ENCODE data around the gene TNS1. TPM values are rescaled to one million over a fixed set of nuclear protein-coding genes. Genes with fewer than 3 reads are reported as not detected.
A peak's percentile ranks its signal among the peaks of the same experiment; 100 is the strongest.

The TNS1 gene
- total RNA-seq, 1 donor from 2014 or later = 59.2 TPM

GRCh38 chr2:217945530-217945929 is 57.3 kb downstream of the TNS1 start:
- no peak for DNase-seq (ENCODE audit: extremely low spot score, unreplicated experiment)
- Mint-ChIP-seq H3K27me3 (no peaks in the 10 kb centered on the region), H3K27ac (no peak overlapping the region), H3K9me3 (no peaks in the 10 kb centered on the region), H3K4me1 (ENCODE audit: unreplicated experiment) (peaks cover 59% of the 10 kb centered on the region), H3K4me3 (no peak overlapping the region), H3K36me3 (no peaks in the 10 kb centered on the region)
- no peak for TF ChIP-seq CTCF (conservative IDR thresholded peaks at IDR 0.05)

- Mint-ChIP-seq H3K27me3 (no peaks in the 10 kb centered on the region), H3K4me1 (ENCODE audit: unreplicated experiment) (peaks cover 62% of the 10 kb centered on the region), H3K27ac (peak overlapping the region; percentile 81), H3K9me3 (no peaks in the 10 kb centered on the region), H3K4me3 (peak overlapping the region; percentile 85), H3K36me3 (no peaks in the 10 kb centered on the region)
- TF ChIP-seq CTCF (conservative IDR thresholded peaks at IDR 0.05) = no peak
- no peak for DNase-seq (ENCODE audit: extremely low spot score, unreplicated experiment)
Observed at GRCh38 chr2:217944923-217945322, 57.9 kb downstream of the TNS1 start.

- H3K4me1 Mint-ChIP-seq (ENCODE audit: unreplicated experiment) = peaks cover 56% of the 10 kb centered on the region
- DNase-seq (ENCODE audit: extremely low spot score, unreplicated experiment) = no peak
- no peaks in the 10 kb centered on the region for H3K27me3 Mint-ChIP-seq
- no peaks in the 10 kb centered on the region for H3K9me3 Mint-ChIP-seq
- H3K36me3 Mint-ChIP-seq = no peaks in the 10 kb centered on the region
- peak overlapping the region; percentile 85 for H3K4me3 Mint-ChIP-seq
- TF ChIP-seq CTCF (conservative IDR thresholded peaks at IDR 0.05) = no peak
- peak overlapping the region; percentile 81 for H3K27ac Mint-ChIP-seq
Observed at GRCh38 chr2:217944366-217944765, 58.4 kb downstream of the TNS1 start.

- Mint-ChIP-seq H3K4me1 (ENCODE audit: unreplicated experiment) (peaks cover 51% of the 10 kb centered on the region), H3K4me3 (peak overlapping the region; percentile 85), H3K9me3 (no peaks in the 10 kb centered on the region), H3K36me3 (no peaks in the 10 kb centered on the region), H3K27me3 (no peaks in the 10 kb centered on the region), H3K27ac (peak overlapping the region; percentile 81)
- TF ChIP-seq CTCF (conservative IDR thresholded peaks at IDR 0.05) = peak; percentile 39
- peak; percentile 85 for DNase-seq (ENCODE audit: extremely low spot score, unreplicated experiment)
Observed at GRCh38 chr2:217943446-217944321, 59.1 kb downstream of the TNS1 start.

- Mint-ChIP-seq H3K9me3 (no peaks in the 10 kb centered on the region), H3K27ac (peak overlapping the region; percentile 81), H3K27me3 (no peaks in the 10 kb centered on the region), H3K4me3 (peak overlapping the region; percentile 85), H3K36me3 (no peaks in the 10 kb centered on the region), H3K4me1 (ENCODE audit: unreplicated experiment) (peaks cover 43% of the 10 kb centered on the region)
- DNase-seq (ENCODE audit: extremely low spot score, unreplicated experiment) = no peak
- no peak for TF ChIP-seq CTCF (conservative IDR thresholded peaks at IDR 0.05)
Observed at GRCh38 chr2:217942731-217943335, 60.0 kb downstream of the TNS1 start.

All from type B pancreatic cell (in vitro differentiated cells).